Thoracic aorta (tissue), 2 donors: ENCODE data around the gene DLX2. TPM values are rescaled to one million over a fixed set of nuclear protein-coding genes. Genes with fewer than 3 reads are reported as not detected.

ENCODE experiments used
- ATAC-seq: fragments of 150-250 bp; one replicate; pipeline ENCODE4 v1.8.0; 2017; ENCODE audit warnings: low read depth; ENCODE audit not compliant: insufficient number of reproducible peaks, low FRiP score
- DNase-seq: peaks from one replicate; pipeline ENCODE4 v3.0.0-alpha.2; 2020; ENCODE audit warnings: low spot score
- H3K27ac ChIP-seq, 2 donors: fragments of 200-600 bp; sonication (generic); 1 replicate in 1 of 2; 2 replicates in 1 of 2; pipeline ENCODE4 v1.5.1; 2016; ENCODE audit warnings: mild to moderate bottlenecking in 2 of 2, moderate library complexity in 2 of 2
- H3K27me3 ChIP-seq: fragments of 200-600 bp; sonication (generic); replicated peaks from 2 replicates; pipeline ENCODE4 v1.6.0; 2016; ENCODE audit warnings: mild to moderate bottlenecking; ENCODE audit not compliant: insufficient read depth
- H3K36me3 ChIP-seq: fragments of 200-600 bp; sonication (generic); one replicate; pipeline ENCODE4 v1.5.1; 2016
- H3K4me1 ChIP-seq, 2 donors: fragments of 200-600 bp; sonication (generic); 1 replicate in 1 of 2; 2 replicates in 1 of 2; pipeline versions ENCODE4 v1.5.1 to v1.6.0; 2016; ENCODE audit warnings: low read depth in 2 of 2, mild to moderate bottlenecking in 1 of 2; ENCODE audit not compliant: control insufficient read depth in 1 of 2
- H3K4me3 ChIP-seq: fragments of 200-600 bp; sonication (generic); 2 replicates; pipeline ENCODE4 v1.5.1; 2016; ENCODE audit warnings: mild to moderate bottlenecking
- H3K9me3 ChIP-seq: fragments of 200-600 bp; sonication (generic); 2 replicates; pipeline ENCODE4 v1.5.1; 2016
- CTCF ChIP-seq: fragments of 200-600 bp; sonication (generic); IDR thresholded peaks from one replicate; pipeline ENCODE4 v1.5.1; 2019; ENCODE audit warnings: antibody characterized with exemption
- total RNA-seq, 2 donors: library from RNA; depleted of rRNA; stranded (reverse); fragments of >200 nt; gene quantifications; one replicate each; pipeline versions ENCODE4 v1.1.0 to v1.2.3, GENCODE V29; 2016

The DLX2 gene
- total RNA-seq, 2 donors from 2014 or later: 1.6 TPM; not detected in 1

- Histone ChIP-seq H3K27ac (peak overlapping the region in 1 of 2 donors; percentile 32), H3K36me3 (no peaks in the 10 kb centered on the region), H3K4me3 (peak overlapping the region; percentile 72), H3K4me1 (peaks cover 13 to 38% of the 10 kb centered on the region in 2 donors), H3K27me3 (peaks cover 81% of the 10 kb centered on the region), H3K9me3 (no peaks in the 10 kb centered on the region)
- no peak for TF ChIP-seq CTCF
- ATAC-seq (no peak), DNase-seq (no peak)
Measured at GRCh38 chr2:172083628-172084394, 18.9 kb downstream of the DLX2 start.

- peaks cover 13 to 38% of the 10 kb centered on the region in 2 donors for H3K4me1 ChIP-seq
- H3K4me3 ChIP-seq: no peak overlapping the region
- H3K36me3 ChIP-seq: no peaks in the 10 kb centered on the region
- H3K27me3 ChIP-seq: peaks cover 75% of the 10 kb centered on the region
- DNase-seq: no peak
- no peak for ATAC-seq
- no peak overlapping the region for H3K27ac ChIP-seq
- TF ChIP-seq CTCF: no peak
- no peaks in the 10 kb centered on the region for H3K9me3 ChIP-seq
Measured at GRCh38 chr2:172082944-172083627, 19.6 kb downstream of the DLX2 start.

GRCh38 chr2:172082105-172082943, 20.4 kb downstream of the DLX2 start:
- no peak for ATAC-seq
- H3K9me3 ChIP-seq: no peaks in the 10 kb centered on the region
- H3K36me3 ChIP-seq: no peaks in the 10 kb centered on the region
- H3K4me3 ChIP-seq: no peak overlapping the region
- H3K27me3 ChIP-seq: peaks cover 67% of the 10 kb centered on the region
- H3K4me1 ChIP-seq: peaks cover 13 to 38% of the 10 kb centered on the region in 2 donors
- H3K27ac ChIP-seq: no peak overlapping the region
- no peak for TF ChIP-seq CTCF
- no peak for DNase-seq

GRCh38 chr2:172081221-172082022, 21.3 kb downstream of the DLX2 start:
- Histone ChIP-seq H3K4me1 (peaks cover 13 to 30% of the 10 kb centered on the region in 2 donors), H3K36me3 (no peaks in the 10 kb centered on the region), H3K27ac (peak overlapping the region in 1 of 2 donors; percentile 9), H3K27me3 (peaks cover 58% of the 10 kb centered on the region), H3K9me3 (no peaks in the 10 kb centered on the region), H3K4me3 (no peak overlapping the region)
- no peak for ATAC-seq
- TF ChIP-seq CTCF: no peak
- no peak for DNase-seq
